ENCODE results near the gene NCAPD2.

NCAPD2 gene

GRCh38 chr12:6569786-6570185 is 75.9 kb downstream of the NCAPD2 start:
- no peak for DNase-seq (ENCODE audit: low read depth in 2 of 2, low spot score in 1 of 2)

- DNase-seq (ENCODE audit: low read depth in 2 of 2, low spot score in 1 of 2) = no peak
These were observed 76.5 kb downstream of the NCAPD2 start for GRCh38 chr12:6570264-6570887.

DNA sequence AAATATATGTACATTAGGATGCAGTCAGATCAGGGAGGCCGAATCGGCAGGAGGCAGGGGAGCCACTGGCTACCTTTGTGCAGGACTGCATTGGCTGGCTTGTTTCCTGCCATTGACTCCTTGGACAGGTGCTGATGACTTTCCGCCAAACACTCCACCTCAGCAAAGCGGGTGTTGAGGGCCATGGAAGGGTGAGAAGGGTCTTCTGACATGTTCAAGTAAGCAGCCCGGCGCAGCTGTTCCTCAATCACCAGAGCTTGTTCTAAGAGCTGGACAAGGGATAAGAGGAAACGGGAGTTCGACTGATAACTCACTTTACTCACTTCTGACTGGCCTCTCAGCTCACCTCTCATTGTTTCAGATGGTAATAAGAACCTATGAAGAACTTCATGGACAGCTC is 79.1 kb downstream of the NCAPD2 start:
- DNase-seq (ENCODE audit: low read depth in 2 of 2, low spot score in 1 of 2) = no peak

GRCh38 chr12:6574576-6575295 is 80.8 kb downstream of the NCAPD2 start:
- no peak for DNase-seq (ENCODE audit: low read depth in 2 of 2, low spot score in 1 of 2)

- no peak for DNase-seq (ENCODE audit: low read depth in 2 of 2, low spot score in 1 of 2)
These were observed 81.7 kb downstream of the NCAPD2 start for GRCh38 chr12:6575648-6576047.

Data from stimulated activated CD8-positive, alpha-beta memory T cell treated with anti-CD3 and anti-CD28 coated beads, Interleukin-4, amount 100 ng/mL, for 1 hour (primary cell).